ENCODE results near the gene ZNF536. TPM values are rescaled to one million over a fixed set of nuclear protein-coding genes. Genes with fewer than 3 reads are reported as not detected.

The ZNF536 gene
- total RNA-seq, 1 donor from 2014 or later, result 9.2 TPM

GRCh38 chr19:30473334-30473867 is 101.2 kb downstream of the ZNF536 start:
- TF ChIP-seq CTCF (conservative IDR thresholded peaks at IDR 0.05), result no peak
- Mint-ChIP-seq H3K27ac (no peak overlapping the region), H3K4me1 (ENCODE audit: unreplicated experiment) (peaks cover 5% of the 10 kb centered on the region), H3K4me3 (no peak overlapping the region), H3K27me3 (peaks cover 7% of the 10 kb centered on the region), H3K9me3 (no peaks in the 10 kb centered on the region), H3K36me3 (no peaks in the 10 kb centered on the region)
- no peak for DNase-seq (ENCODE audit: extremely low spot score, unreplicated experiment)

- no peak for DNase-seq (ENCODE audit: extremely low spot score, unreplicated experiment)
- Mint-ChIP-seq H3K9me3 (no peaks in the 10 kb centered on the region), H3K4me1 (ENCODE audit: unreplicated experiment) (peaks cover 23% of the 10 kb centered on the region), H3K36me3 (no peaks in the 10 kb centered on the region), H3K27ac (no peak overlapping the region), H3K27me3 (peaks cover 16% of the 10 kb centered on the region), H3K4me3 (no peak overlapping the region)
- no peak for TF ChIP-seq CTCF (conservative IDR thresholded peaks at IDR 0.05)
Measured at GRCh38 chr19:30476997-30477396, 104.8 kb downstream of the ZNF536 start.

- Mint-ChIP-seq H3K9me3 (peaks cover 5% of the 10 kb centered on the region), H3K4me3 (peak overlapping the region; percentile 6), H3K36me3 (no peaks in the 10 kb centered on the region), H3K27me3 (peaks cover 19% of the 10 kb centered on the region), H3K27ac (no peak overlapping the region), H3K4me1 (ENCODE audit: unreplicated experiment) (peaks cover 23% of the 10 kb centered on the region)
- DNase-seq (ENCODE audit: extremely low spot score, unreplicated experiment), result no peak
- TF ChIP-seq CTCF (conservative IDR thresholded peaks at IDR 0.05), result no peak
Measured at GRCh38 chr19:30479231-30479630, 107.0 kb downstream of the ZNF536 start.

- H3K27me3 Mint-ChIP-seq, result peaks cover 16% of the 10 kb centered on the region
- peaks cover 5% of the 10 kb centered on the region for H3K9me3 Mint-ChIP-seq
Measured at GRCh38 chr19:30480097-30480496, 107.9 kb downstream of the ZNF536 start.

GRCh38 chr19:30481063-30481462 is 108.9 kb downstream of the ZNF536 start:
- TF ChIP-seq CTCF (conservative IDR thresholded peaks at IDR 0.05), result no peak
- Mint-ChIP-seq H3K27ac (no peak overlapping the region), H3K4me3 (no peak overlapping the region), H3K9me3 (peaks cover 5% of the 10 kb centered on the region), H3K36me3 (no peaks in the 10 kb centered on the region), H3K27me3 (peaks cover 16% of the 10 kb centered on the region), H3K4me1 (ENCODE audit: unreplicated experiment) (peaks cover 28% of the 10 kb centered on the region)
- DNase-seq (ENCODE audit: extremely low spot score, unreplicated experiment), result no peak

More at GRCh38 chr19:30480097-30480496, 107.9 kb downstream of the ZNF536 start:
- Mint-ChIP-seq H3K4me1 (ENCODE audit: unreplicated experiment) (peaks cover 24% of the 10 kb centered on the region), H3K4me3 (no peak overlapping the region), H3K27ac (no peak overlapping the region), H3K36me3 (no peaks in the 10 kb centered on the region)
- no peak for TF ChIP-seq CTCF (conservative IDR thresholded peaks at IDR 0.05)
- DNase-seq (ENCODE audit: extremely low spot score, unreplicated experiment), result no peak

GRCh38 chr19:30481823-30482222 is 109.6 kb downstream of the ZNF536 start:
- Mint-ChIP-seq H3K4me1 (ENCODE audit: unreplicated experiment) (peaks cover 31% of the 10 kb centered on the region), H3K9me3 (peaks cover 5% of the 10 kb centered on the region)

More at GRCh38 chr19:30481823-30482222, 109.6 kb downstream of the ZNF536 start:
- H3K27ac Mint-ChIP-seq, result no peak overlapping the region
- DNase-seq (ENCODE audit: extremely low spot score, unreplicated experiment), result no peak
- no peak overlapping the region for H3K4me3 Mint-ChIP-seq
- no peak for TF ChIP-seq CTCF (conservative IDR thresholded peaks at IDR 0.05)
- no peaks in the 10 kb centered on the region for H3K36me3 Mint-ChIP-seq
- H3K27me3 Mint-ChIP-seq, result peaks cover 16% of the 10 kb centered on the region
